CD4-positive, CD25-positive, alpha-beta regulatory T cell (primary cell): ENCODE results near the gene TRPV4. TPM values are rescaled to one million over a fixed set of nuclear protein-coding genes. Genes with fewer than 3 reads are reported as not detected.

ENCODE experiments used
- ATAC-seq, 2 donors: fragments of 150-1000 bp; cut with Tn5 transposase; one replicate each; pipeline ENCODE4 v1.10.0; 2021; ENCODE audit warnings: low read depth in 2 of 2, moderate number of reproducible peaks in 2 of 2, moderate library complexity in 1 of 2
- DNase-seq, 3 donors: peaks; one replicate each; pipeline versions ENCODE4 v3.0.0 to v3.0.0-alpha.2; 2012 to 2022; ENCODE audit warnings: mixed read lengths in 1 of 3
- H3K27ac ChIP-seq: one replicate; pipeline ENCODE4 v1.7.0; 2013; ENCODE audit warnings: mild to moderate bottlenecking, low read length; ENCODE audit not compliant: insufficient read depth, poor library complexity, severe bottlenecking
- H3K27me3 ChIP-seq: one replicate; pipeline ENCODE4 v1.7.0; 2013; ENCODE audit warnings: low read length; ENCODE audit not compliant: control insufficient read depth, insufficient read depth
- H3K36me3 ChIP-seq: one replicate; pipeline ENCODE4 v1.7.0; 2013; ENCODE audit warnings: mild to moderate bottlenecking, low read length, moderate library complexity; ENCODE audit not compliant: control insufficient read depth, insufficient read depth
- H3K4me1 ChIP-seq: 2 replicates; pipeline ENCODE4 v1.7.0; 2013; ENCODE audit warnings: mild to moderate bottlenecking, low read length; ENCODE audit not compliant: insufficient read depth, control insufficient read depth, poor library complexity, severe bottlenecking
- H3K4me3 ChIP-seq: one replicate; pipeline ENCODE4 v1.7.0; 2013; ENCODE audit warnings: low read depth, mild to moderate bottlenecking, low read length, moderate library complexity
- H3K9me3 ChIP-seq, 2 experiments: 1 replicate in 1 of 2; 2 replicates in 1 of 2; pipeline ENCODE4 v1.7.0; 2013; ENCODE audit warnings: low read length in 2 of 2, mild to moderate bottlenecking in 1 of 2, moderate library complexity in 1 of 2; ENCODE audit not compliant: control insufficient read depth in 2 of 2
- H3K27ac Mint-ChIP-seq, 3 donors: one replicate each; pipeline ENCODE4 v1.8.0; 2020 to 2022; ENCODE audit warnings: mild to moderate bottlenecking in 3 of 3, mixed read lengths in 3 of 3, moderate library complexity in 2 of 3
- H3K27me3 Mint-ChIP-seq: one replicate; pipeline ENCODE4 v1.8.0; 2022; ENCODE audit warnings: mild to moderate bottlenecking, mixed read lengths
- H3K36me3 Mint-ChIP-seq: one replicate; pipeline ENCODE4 v1.8.0; 2020; ENCODE audit warnings: mixed read lengths
- H3K4me1 Mint-ChIP-seq, 4 donors: one replicate each; pipeline ENCODE4 v1.8.0; 2020 to 2022; ENCODE audit warnings: mixed read lengths in 4 of 4, mild to moderate bottlenecking in 1 of 4
- H3K4me3 Mint-ChIP-seq, 4 donors: one replicate each; pipeline ENCODE4 v1.8.0; 2020 to 2022; ENCODE audit warnings: mild to moderate bottlenecking in 4 of 4, mixed read lengths in 4 of 4, moderate library complexity in 3 of 4
- H3K9me3 Mint-ChIP-seq, 7 donors: one replicate each; pipeline ENCODE4 v1.8.0; 2020 to 2022; ENCODE audit warnings: mixed read lengths in 7 of 7, mild to moderate bottlenecking in 3 of 7, moderate library complexity in 2 of 7
- polyA plus RNA-seq, 4 donors: library from polyadenylated mRNA; unstranded; fragments of 300-500 nt; fragmentation: Illumina TruSeq; gene quantifications; one replicate each; pipeline ENCODE4 v1.2.3, GENCODE V29; 2021
- total RNA-seq: library from RNA; stranded (reverse); gene quantifications from one replicate; pipeline ENCODE4 v1.2.3, GENCODE V29; 2022

Gene TRPV4
- total and polyA plus RNA-seq, 5 donors from 2014 or later = not detected

DNA sequence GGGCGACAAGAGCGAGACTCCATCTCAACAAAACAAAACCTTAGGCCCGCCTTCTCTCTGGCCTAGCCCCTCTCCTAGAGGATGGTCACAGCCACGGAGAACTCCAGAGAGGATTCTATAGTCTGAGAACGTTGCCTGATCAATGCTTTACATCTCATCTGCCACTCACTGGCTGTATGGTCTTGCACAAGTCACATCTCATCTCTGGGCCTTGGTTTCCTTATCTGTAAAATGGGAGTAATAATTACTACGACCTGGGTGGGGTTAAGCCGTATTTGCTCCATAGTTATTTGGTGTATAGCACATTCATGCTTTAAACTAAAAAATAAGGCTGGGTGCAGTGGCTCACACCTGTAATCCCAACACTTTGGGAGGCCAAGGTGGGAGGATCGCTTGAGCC, 8.5 kb downstream of the TRPV4 start:
- no peak for ATAC-seq
- DNase-seq = no peak
- peaks cover 3% of the 10 kb centered on the region for H3K27me3 ChIP-seq
- H3K4me3 ChIP-seq = no peak overlapping the region
- H3K36me3 Mint-ChIP-seq = no peaks in the 10 kb centered on the region
- H3K4me1 ChIP-seq = no peaks in the 10 kb centered on the region
- H3K27ac Mint-ChIP-seq = no peak overlapping the region
- no peaks in the 10 kb centered on the region for H3K36me3 ChIP-seq
- no peaks in the 10 kb centered on the region for H3K9me3 ChIP-seq
- H3K27ac ChIP-seq = no peak overlapping the region
- no peaks in the 10 kb centered on the region for H3K4me1 Mint-ChIP-seq
- H3K27me3 Mint-ChIP-seq = peaks cover 13% of the 10 kb centered on the region
- H3K9me3 Mint-ChIP-seq = no peaks in the 10 kb centered on the region
- H3K4me3 Mint-ChIP-seq = no peak overlapping the region

DNA sequence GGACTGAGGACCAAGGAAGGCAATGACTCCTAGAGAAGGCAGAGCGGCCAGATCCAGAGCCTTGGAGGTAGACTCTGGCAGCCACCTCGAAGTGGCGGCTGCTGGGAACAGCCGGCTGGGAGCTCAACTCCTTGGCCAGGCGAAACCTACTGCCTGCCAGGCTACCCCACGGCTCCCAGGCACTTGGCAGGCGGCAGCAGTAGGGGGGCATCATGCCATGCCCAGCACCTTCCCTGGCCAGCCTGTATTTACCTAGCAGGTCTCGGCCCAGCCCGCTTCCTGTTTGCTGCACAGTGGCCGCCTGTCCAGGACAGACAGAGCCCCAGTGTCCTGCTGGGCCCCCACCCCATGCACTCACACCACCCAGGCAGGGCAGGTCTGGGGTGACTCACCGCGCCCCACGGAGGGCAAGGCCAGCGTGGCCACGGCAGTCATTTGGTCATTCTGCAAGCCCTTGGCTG, 10.2 kb downstream of the TRPV4 start:
- no peak overlapping the region for H3K4me3 Mint-ChIP-seq
- DNase-seq (no peak), ATAC-seq (no peak)
- Histone ChIP-seq H3K27me3 (peaks cover 3% of the 10 kb centered on the region), H3K4me1 (no peaks in the 10 kb centered on the region), H3K9me3 (no peaks in the 10 kb centered on the region), H3K4me3 (no peak overlapping the region), H3K27ac (no peak overlapping the region), H3K36me3 (no peaks in the 10 kb centered on the region)
- no peak overlapping the region for H3K27ac Mint-ChIP-seq
- no peaks in the 10 kb centered on the region for H3K4me1 Mint-ChIP-seq
- H3K36me3 Mint-ChIP-seq = no peaks in the 10 kb centered on the region
- peaks cover 15% of the 10 kb centered on the region for H3K27me3 Mint-ChIP-seq
- no peaks in the 10 kb centered on the region for H3K9me3 Mint-ChIP-seq

DNA sequence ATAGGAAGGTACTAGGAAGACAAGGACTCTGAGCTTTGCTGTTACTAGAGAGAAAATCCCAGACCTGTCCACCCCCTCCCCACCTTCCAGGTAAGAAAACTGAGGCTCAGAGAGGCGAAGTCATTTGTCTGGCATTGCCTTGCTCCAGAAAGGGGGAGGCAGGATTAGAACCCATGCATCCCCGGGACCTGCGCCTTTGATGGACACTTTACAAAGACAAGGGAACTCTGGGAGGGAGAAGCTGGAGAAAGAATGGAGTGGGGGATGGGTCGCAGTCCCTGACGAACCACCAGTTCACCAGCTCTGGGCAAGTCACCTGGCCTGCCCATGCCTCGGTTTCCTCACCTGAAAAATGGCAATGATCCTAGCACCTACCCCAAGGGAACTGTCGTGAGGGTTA, 10.8 kb downstream of the TRPV4 start:
- ATAC-seq = no peak
- no peak for DNase-seq
- Mint-ChIP-seq H3K27me3 (peaks cover 21% of the 10 kb centered on the region), H3K4me3 (no peak overlapping the region), H3K4me1 (no peaks in the 10 kb centered on the region), H3K27ac (no peak overlapping the region), H3K36me3 (no peaks in the 10 kb centered on the region), H3K9me3 (no peaks in the 10 kb centered on the region)
- no peak overlapping the region for H3K27ac ChIP-seq
- H3K27me3 ChIP-seq = peaks cover 3% of the 10 kb centered on the region
- no peaks in the 10 kb centered on the region for H3K4me1 ChIP-seq
- H3K4me3 ChIP-seq = no peak overlapping the region
- H3K36me3 ChIP-seq = no peaks in the 10 kb centered on the region
- no peaks in the 10 kb centered on the region for H3K9me3 ChIP-seq

DNA sequence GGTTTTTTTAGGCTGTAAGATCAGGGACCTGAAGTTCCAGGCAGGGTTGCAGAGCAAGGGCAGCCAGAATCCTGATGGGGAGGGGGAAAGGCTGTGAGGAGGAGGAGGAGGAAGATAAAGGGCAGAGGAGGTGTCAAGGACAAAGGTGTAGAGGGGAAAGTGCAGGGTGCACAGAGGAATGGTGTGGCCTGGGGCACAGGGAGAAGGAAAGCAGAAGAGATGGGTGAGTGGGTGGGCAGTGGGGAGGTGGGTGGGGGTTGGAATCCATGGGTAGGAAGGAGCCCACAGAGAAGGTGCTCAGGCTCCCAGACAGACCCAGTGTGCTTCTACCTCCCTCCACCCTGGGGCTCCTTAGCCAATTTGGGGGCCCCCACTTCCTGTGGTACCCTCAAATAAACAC, 11.2 kb downstream of the TRPV4 start:
- no peak overlapping the region for H3K4me3 Mint-ChIP-seq
- no peaks in the 10 kb centered on the region for H3K36me3 Mint-ChIP-seq
- no peaks in the 10 kb centered on the region for H3K4me1 Mint-ChIP-seq
- H3K36me3 ChIP-seq = no peaks in the 10 kb centered on the region
- ATAC-seq (no peak), DNase-seq (no peak)
- no peak overlapping the region for H3K27ac Mint-ChIP-seq
- H3K27me3 Mint-ChIP-seq = peaks cover 21% of the 10 kb centered on the region
- H3K9me3 Mint-ChIP-seq = no peaks in the 10 kb centered on the region
- H3K27ac ChIP-seq = no peak overlapping the region
- no peaks in the 10 kb centered on the region for H3K4me1 ChIP-seq
- peaks cover 3% of the 10 kb centered on the region for H3K27me3 ChIP-seq
- H3K4me3 ChIP-seq = no peak overlapping the region
- H3K9me3 ChIP-seq = no peaks in the 10 kb centered on the region

DNA sequence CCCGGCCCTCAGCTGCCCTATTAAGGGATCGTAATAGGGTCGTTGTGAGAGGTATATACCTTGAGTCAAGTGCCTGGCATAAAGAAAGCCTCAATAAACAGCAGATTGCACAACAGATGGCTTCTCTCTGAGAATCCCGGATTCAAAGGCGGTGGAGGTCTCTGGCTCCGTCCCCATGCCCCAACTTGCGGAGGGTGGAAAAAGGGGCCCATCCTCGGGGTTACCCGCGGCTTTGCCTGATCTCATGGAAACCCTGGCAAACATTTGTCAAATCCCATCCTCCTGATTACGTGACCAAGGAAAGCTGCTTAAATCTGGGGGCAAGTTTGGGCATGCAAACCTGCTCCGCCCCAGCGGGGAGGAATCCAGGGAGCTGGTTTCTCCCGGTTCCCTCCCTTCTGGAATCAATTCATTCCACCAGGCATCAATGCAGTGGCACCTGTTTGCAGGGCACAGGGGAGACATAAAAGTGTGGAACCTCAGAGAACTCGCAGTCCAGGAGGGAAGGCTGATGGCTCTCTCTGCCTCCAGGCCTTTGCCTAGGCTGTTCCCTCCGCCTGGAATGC, 12.3 kb downstream of the TRPV4 start:
- DNase-seq (no peak), ATAC-seq (no peak)
- H3K4me3 Mint-ChIP-seq = no peak overlapping the region
- H3K27me3 Mint-ChIP-seq = peaks cover 21% of the 10 kb centered on the region
- Histone ChIP-seq H3K4me1 (no peaks in the 10 kb centered on the region), H3K27ac (no peak overlapping the region), H3K36me3 (no peaks in the 10 kb centered on the region), H3K4me3 (no peak overlapping the region), H3K27me3 (peaks cover 3% of the 10 kb centered on the region), H3K9me3 (no peaks in the 10 kb centered on the region)
- no peaks in the 10 kb centered on the region for H3K36me3 Mint-ChIP-seq
- H3K9me3 Mint-ChIP-seq = no peaks in the 10 kb centered on the region
- H3K4me1 Mint-ChIP-seq = no peaks in the 10 kb centered on the region
- H3K27ac Mint-ChIP-seq = no peak overlapping the region

DNA sequence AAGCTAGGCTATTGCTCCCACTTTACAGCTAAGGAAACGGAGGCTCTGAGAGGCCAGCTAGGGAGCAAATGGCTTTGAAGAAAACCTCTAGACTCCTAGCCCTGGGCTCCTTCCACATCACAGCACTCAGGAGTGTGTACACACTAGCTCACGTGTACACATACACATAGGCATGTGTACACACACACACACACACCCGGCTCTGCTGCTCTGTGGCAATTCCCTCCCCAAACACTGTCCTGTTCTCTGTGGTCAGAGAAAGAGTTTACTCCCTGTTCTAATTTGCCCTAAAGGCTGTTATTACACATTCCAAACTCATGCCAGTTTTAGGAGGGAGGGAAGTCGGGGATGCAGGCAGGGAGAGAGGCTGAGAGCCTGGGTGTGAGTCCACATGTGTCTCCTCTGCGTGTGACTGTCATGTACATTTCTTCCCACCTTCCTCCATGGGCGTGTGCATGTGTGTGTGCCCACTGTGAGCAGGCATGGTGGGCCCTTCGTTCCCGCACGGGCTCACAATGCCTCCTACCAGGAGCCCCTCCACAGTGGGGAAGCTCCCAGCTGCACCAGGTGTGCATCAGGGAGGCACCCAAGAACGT, 14.2 kb downstream of the TRPV4 start:
- no peaks in the 10 kb centered on the region for H3K36me3 Mint-ChIP-seq
- H3K4me1 ChIP-seq = no peaks in the 10 kb centered on the region
- H3K27ac ChIP-seq = no peak overlapping the region
- no peaks in the 10 kb centered on the region for H3K36me3 ChIP-seq
- no peak for ATAC-seq
- DNase-seq = no peak
- H3K4me1 Mint-ChIP-seq = no peaks in the 10 kb centered on the region
- no peak overlapping the region for H3K4me3 Mint-ChIP-seq
- H3K27me3 Mint-ChIP-seq = peaks cover 21% of the 10 kb centered on the region
- no peak overlapping the region for H3K27ac Mint-ChIP-seq
- no peak overlapping the region for H3K4me3 ChIP-seq
- H3K9me3 ChIP-seq = no peaks in the 10 kb centered on the region
- H3K27me3 ChIP-seq = no peaks in the 10 kb centered on the region
- H3K9me3 Mint-ChIP-seq = no peaks in the 10 kb centered on the region

DNA sequence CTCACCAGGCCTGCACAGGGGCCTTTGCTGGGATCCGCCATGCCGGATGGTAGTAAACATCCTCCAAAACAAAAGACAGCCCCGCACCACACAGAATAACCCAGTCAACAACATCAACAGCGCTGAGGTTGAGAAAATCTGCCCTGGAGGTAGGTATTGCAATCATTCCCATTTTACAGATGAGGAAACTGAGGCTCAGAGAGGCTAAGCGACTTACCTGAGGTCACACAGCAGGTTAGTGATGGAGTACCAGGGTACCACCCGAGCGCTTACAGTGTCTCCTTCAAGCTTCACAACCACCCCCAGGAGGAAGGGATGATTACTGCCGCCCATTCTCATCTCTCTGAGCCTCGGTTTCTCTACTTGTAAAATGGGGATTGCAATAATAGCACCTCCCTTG, 14.9 kb downstream of the TRPV4 start:
- H3K9me3 ChIP-seq = no peaks in the 10 kb centered on the region
- no peaks in the 10 kb centered on the region for H3K36me3 ChIP-seq
- H3K27me3 Mint-ChIP-seq = peaks cover 21% of the 10 kb centered on the region
- H3K27ac Mint-ChIP-seq = no peak overlapping the region
- no peaks in the 10 kb centered on the region for H3K27me3 ChIP-seq
- DNase-seq (no peak), ATAC-seq (no peak)
- no peak overlapping the region for H3K27ac ChIP-seq
- no peaks in the 10 kb centered on the region for H3K4me1 ChIP-seq
- H3K4me1 Mint-ChIP-seq = no peaks in the 10 kb centered on the region
- no peaks in the 10 kb centered on the region for H3K9me3 Mint-ChIP-seq
- H3K4me3 Mint-ChIP-seq = no peak overlapping the region
- no peaks in the 10 kb centered on the region for H3K36me3 Mint-ChIP-seq
- H3K4me3 ChIP-seq = no peak overlapping the region

DNA sequence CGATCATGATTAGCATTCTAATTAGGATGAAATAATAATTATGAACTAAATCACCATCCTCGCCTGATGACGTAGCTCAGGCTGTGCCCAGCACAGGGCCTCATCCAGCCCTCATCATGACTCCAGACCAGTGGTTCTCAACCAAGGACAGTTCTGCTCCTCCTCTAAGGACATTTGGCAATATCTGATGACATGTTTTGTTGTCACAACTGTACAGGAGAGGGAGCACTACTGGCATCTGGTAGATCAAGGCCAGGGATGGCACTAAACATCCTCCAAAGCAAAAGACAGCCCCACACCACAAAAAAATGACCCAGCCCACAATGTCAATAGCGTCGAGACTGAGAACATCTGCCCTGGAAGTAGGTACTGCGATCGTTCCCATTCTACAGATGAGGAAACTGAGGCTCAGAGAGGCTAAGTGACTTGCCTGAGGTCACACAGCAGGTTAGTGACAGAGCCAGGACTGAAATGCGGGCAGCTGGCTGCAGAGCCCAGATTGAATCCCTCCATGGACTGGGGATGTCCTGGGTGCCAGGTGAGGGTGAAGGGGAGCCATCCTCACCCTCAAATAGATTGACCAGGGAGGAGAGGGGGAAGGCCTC, 15.5 kb downstream of the TRPV4 start:
- Mint-ChIP-seq H3K4me1 (no peaks in the 10 kb centered on the region), H3K9me3 (no peaks in the 10 kb centered on the region), H3K4me3 (no peak overlapping the region), H3K27ac (no peak overlapping the region), H3K27me3 (peaks cover 21% of the 10 kb centered on the region), H3K36me3 (no peaks in the 10 kb centered on the region)
- H3K27me3 ChIP-seq = no peaks in the 10 kb centered on the region
- DNase-seq (no peak), ATAC-seq (no peak)
- H3K36me3 ChIP-seq = no peaks in the 10 kb centered on the region
- no peak overlapping the region for H3K27ac ChIP-seq
- no peaks in the 10 kb centered on the region for H3K9me3 ChIP-seq
- no peaks in the 10 kb centered on the region for H3K4me1 ChIP-seq
- no peak overlapping the region for H3K4me3 ChIP-seq
